Activated CD4-positive, alpha-beta T cell treated with anti-CD3 and anti-CD28 coated beads, Interleukin-2, amount 50 U/mL, for 16 hours (primary cell): ENCODE data around the gene MRPL9.

Source experiments
- DNase-seq: peaks from one replicate; pipeline ENCODE4 v3.0.0-alpha.2; 2020

MRPL9 gene

DNA sequence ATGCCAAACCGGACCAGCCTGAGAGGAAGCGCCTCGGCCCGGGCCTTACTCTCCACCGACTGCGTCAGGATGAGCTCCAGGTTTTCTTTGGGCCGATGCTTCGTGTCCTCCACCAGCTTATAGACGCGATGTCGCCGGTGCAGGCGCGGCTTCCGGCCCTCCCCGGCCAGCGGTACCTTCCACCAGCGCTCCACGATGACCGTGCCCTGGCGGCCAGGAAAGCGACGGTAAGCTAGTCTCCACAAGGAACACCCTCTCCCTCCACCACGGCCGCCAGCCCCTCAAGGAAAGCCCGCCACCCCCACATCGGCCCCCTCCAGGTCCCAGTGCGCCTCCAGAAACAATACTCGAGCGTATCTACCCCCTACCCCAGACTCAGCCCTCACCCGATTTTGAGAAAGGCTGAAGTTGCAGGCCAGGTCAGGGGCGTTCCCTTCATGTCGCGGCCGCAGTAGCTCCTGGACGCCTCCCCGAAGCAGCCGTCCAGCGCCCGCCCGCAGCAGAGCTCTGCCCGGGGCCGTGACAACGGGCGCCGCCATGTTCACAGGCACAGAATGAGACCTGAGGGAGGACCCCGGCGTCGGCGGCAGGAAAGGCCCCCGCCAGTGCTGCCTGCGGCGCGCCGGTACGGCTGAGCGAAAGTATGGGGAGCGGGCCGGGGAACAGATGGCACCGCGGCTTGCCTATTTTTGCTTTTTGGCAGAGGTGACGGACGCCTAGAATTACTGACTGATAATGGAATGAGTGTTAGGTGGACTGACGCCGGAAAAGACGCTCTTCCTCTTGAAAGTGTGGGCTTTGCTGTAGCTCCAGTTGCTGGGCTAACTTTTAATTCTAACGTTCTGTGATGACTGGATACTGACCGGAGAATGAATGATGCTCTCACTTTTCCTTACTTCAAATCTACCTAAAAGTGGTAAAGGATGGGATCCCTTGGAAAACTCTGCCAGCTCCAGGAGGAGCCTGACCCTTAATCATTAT lies at the start of gene MRPL9:
MRPL9 (minus strand) TSS at position 556 of the 981 bp plus-strand sequence; CDS start at position 539, 17 bp downstream.
- peak; percentile 93 for DNase-seq

DNA sequence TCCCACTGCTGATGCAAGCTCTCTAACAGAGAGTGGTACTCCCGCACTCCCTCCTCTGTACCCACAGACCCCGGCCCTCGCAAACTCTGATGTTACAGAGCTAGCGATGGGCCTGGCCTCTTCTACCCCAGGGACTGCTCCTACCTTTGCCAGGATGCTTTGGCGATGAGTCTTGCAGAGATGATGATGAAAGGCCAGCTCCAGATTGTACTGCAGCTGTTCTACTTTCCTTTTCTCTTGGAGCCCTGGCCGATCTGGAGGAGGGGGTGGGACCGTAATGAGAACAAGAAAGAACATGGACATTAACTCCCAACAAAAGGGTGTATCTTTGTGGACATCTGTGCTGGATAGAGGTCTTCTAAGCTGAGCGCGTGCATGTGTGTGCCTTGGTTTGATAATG lies 47.9 kb upstream of the MRPL9 start:
- no peak for DNase-seq

DNA sequence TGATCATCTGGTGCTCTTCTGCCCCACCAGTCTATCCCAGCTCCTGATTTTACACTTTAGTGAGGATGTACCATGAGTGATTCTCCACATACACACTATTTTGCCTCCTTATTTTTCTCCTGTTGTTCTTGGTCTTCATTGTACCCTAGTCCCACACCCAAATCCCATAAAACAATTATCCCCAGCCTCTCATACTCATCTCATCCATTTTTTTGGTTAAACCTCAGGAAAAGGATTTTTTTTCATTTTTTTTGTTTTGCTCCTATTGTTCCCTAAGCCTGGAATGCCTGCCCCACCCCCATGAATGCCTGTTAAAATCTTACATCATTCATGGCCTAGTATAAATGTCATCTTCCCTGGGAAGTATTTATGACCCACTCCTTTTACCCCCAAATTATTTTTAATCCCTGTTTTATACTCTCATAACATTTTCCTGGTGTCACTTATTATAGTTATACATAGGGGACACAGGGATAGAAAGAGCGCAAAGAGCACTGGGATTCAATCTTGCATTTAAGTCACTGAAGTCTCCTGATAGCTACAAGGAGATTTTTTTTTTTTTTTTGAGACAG lies 46.8 kb upstream of the MRPL9 start:
- no peak for DNase-seq

DNA sequence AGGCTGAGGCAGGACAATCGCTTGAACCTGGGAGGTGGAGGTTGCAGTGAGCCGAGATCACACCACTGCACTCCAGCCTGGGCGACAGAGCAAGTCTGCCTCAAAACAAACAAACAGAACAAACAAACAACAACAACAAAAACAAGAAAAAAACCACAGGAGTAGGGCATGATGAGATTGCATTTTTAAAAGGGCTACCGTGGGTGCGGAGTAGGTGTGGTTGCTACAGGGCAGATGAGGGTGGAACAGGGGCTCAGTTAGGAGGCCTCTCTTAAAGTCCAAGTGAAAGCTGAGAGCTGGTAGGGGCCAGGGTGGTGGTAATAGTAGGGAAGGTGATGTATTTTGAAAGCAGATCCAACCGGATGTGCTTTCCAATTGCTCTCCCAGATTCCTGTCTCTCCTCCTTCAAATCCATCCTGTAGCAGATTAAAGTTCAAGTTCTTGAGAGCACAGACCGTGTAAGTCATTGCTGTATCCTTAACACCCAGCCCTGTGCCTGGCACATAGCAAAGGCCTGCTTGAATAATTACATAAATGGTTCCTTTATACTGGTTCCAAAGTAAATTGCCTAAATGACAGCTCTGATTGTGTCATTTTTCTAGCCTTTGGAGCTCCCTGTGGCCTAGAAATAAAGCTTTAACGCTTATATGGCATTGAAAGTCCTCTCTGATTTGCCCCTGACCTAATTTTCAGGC lies 46.1 kb upstream of the MRPL9 start:
- no peak for DNase-seq

DNA sequence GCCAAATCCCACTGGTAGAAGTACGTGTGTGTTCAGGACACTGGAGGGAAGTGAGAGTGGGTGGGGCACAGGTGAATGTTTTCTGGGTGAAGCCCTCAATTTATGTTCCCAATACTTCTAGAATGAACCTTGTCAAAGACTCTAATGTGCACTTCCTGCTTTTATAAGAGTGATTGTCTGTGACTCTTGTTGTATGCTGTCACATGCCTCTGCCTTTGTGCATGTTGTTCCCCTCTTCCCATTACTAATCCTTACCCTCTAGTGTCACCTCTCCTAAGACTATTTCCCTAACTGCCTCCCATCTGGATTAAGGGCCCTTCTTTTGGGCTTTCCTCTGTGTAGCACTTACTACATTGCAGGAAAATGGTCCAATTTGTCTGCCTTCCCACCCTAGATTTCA lies 44.5 kb upstream of the MRPL9 start:
- DNase-seq: no peak

DNA sequence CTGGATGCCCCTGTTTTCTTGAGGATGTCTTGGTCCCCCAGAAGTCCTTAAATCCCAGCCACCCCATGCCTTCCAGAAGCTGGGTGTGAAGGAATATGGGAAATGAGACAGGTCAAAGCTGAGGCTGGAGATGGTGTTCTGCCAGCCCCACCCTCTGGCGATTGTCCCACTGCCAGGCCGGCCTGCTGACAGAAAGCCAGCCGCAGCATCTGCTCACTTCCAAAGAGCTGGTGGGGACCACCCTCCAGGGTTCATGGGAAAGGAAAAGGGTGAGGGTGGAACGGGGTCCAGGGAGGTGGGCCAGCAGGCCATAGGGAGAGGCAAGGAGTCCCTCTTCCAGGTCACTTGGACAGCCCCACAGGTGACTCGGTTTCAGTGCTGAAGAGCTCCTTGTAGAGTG lies 43.8 kb upstream of the MRPL9 start:
- no peak for DNase-seq

DNA sequence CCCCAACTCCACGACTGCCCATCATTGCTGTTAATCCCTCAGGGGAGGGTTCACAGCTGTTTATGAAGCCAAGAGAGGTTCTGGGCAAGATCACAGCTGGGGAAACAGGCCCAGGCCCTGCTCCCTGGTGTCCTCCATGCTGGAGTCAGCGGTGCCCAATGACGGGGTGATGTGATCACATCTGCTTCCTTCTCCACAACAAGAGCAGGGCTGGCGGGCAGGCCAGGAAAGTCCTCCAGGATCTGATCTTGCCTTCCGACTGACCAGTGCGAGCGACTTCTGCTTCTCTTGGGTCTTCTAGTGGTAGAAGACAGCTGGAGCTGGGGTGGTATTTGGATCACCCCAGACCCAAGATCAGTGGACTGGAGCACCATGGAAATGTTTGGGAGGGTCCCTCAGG lies 42.9 kb upstream of the MRPL9 start:
- no peak for DNase-seq

DNA sequence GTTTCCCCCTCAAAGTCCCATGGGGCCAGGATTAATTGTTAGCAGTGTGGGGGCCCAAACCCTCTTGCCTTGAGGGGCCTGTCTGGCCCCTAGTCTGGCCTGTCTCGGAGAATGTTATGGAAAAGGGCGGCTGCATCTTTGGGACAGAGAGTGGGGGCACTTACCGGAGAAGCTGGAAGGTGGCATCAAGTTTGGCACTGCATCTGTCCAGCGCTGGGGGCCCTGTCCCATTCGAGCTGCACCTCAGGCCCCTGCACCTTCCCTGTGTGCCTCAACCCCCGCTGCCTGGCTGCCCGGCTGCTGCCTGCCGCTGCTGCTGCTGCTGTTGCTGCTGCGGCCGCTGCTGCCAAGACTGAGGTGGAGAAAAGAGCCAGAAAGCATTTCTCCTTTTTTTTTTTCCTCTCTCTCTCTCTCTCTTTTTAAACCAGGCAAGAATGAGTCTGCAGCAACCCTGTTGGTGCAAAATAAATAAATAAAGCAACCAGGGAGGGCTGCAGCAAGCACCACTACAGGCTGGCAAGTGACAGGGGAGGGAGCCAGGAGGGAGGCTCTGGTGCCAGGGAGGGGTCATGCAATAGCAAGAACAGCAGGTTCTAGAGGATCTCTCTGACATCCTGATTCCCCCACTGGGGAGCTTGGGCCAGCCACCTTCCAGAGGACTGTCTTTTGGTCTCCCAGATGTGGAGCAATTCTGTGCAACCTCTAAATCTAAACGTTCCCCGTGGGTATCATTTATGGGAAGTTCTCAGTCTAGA lies 41.9 kb upstream of the MRPL9 start, which contains the start of gene LINGO4:
LINGO4 (minus strand) TSS at position 354 of the 755 bp plus-strand sequence. CDS start 2,715 bp downstream, outside the sequence.
- no peak for DNase-seq

DNA sequence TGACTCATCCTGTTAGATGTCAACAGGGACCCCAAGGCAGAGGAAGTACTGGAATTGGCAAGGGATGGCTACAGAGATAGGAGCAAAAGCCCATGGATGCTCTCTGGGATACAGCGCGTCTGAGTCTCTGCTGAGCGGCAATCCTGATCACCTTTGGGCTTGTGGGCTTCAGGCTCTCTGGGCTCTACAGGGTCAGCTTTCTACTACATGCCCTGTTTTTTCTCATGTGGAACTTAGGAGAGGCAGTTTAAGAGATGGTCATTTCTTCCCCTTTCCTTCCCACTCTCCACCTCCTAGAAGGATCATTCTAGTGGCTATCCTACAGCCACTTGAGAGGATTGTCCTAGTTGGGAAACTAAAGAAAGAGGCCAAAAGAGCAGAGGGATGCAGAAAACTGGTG lies 40.6 kb upstream of the MRPL9 start:
- no peak for DNase-seq

DNA sequence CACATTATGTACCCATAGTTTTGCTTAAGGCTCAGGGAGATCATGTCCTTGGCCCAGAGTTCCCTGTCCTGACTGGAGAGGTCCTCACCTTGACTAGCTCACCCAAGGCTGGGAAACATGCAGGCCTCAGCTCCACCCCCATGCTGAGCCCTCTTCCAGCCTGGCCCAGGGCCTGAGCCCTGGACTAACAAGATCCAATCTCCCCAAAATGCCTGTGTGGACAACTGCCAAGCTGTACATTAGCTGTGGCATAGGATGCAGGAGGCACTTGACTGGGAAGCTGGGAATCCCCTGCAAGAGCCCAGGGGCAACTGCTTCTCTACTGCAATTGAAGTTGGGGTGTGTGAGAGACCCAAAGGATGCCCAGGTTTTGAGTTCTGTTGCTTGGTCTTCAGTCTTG lies 39.9 kb upstream of the MRPL9 start:
- DNase-seq: no peak

DNA sequence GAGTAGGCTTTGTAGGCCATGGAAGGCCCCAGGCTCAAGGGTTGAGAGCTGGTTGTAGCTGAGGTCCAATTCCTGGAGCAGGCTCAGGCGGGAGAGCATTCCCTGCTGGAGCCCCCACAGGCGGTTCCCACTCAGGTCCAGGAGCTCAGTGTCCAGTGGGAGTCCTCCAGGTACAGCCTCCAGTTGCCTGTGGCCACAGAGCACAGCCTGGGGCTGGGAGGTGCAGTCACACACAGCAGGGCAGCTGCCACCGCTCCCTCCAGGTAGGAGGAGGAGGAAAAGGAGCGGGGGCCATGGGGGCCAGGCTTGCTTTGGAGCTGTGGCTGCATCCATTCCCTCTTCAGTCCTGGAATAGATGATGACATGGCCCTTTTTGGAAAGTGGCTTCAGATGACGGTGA lies 39.1 kb upstream of the MRPL9 start:
- no peak for DNase-seq

DNA sequence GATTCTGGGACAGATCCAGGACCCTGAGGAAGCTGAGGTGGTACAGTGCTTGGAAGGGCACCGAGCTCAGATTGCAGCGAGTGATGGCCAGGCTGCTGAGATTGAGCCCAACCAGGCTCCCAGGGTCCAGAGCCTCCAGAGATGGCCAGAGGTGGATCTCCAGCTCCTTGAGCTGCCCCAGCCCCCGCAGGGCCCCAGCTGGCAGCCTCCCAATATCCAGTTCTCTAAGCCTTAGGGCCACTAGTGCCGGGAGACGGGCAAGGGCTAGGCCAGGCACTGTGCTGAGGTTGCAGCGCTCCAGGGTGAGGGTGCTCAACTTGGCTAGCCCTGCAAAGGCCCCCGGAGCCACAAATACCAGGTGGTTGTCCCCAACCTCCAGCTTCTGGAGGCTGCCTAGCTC lies 38.5 kb upstream of the MRPL9 start:
- no peak for DNase-seq

DNA sequence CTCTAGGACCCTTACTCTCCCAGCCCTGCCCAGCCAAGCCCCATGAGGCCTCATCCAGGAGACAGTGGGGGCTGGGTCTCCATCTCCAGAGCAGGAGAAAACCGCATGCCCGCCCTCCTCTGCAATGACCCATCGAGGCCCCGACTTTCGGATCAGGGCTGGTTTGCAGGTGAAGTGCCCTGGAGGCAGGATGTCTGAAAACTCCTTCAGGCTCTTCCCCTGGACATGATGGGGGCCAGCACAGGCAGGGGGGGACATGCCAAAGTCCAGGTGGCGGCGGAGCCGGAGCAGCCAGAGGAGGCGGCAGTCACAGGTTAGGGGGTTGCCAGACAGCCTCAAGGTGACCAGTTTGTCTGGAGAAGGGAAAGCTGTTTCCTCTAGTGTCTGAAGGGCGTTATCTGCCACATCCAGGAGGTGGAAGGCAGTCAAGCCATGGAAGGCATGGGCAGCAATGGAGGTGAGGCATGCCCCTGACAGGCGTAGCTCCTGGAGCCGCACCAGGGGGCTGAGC lies 38.1 kb upstream of the MRPL9 start:
- no peak for DNase-seq

DNA sequence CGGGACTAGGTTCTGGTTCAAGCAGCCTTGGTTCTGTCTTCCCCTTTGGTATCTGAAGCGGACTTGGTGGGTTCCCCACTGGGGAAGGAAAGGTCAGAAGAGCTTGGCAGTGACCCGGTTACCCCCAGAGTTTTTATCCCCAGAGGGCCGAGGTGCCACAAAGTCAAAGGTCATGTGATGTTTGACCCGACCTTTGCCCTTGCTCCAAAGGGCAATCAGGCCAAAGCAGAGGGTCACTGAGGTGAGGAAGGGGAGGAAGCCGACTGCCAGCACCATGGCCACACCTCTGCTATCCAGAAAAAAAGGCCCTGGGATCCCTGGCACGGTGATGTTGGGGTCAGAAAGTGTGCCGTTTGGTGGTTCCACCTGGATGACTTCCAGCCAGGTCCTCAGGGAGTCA lies 37.5 kb upstream of the MRPL9 start:
- no peak for DNase-seq

DNA sequence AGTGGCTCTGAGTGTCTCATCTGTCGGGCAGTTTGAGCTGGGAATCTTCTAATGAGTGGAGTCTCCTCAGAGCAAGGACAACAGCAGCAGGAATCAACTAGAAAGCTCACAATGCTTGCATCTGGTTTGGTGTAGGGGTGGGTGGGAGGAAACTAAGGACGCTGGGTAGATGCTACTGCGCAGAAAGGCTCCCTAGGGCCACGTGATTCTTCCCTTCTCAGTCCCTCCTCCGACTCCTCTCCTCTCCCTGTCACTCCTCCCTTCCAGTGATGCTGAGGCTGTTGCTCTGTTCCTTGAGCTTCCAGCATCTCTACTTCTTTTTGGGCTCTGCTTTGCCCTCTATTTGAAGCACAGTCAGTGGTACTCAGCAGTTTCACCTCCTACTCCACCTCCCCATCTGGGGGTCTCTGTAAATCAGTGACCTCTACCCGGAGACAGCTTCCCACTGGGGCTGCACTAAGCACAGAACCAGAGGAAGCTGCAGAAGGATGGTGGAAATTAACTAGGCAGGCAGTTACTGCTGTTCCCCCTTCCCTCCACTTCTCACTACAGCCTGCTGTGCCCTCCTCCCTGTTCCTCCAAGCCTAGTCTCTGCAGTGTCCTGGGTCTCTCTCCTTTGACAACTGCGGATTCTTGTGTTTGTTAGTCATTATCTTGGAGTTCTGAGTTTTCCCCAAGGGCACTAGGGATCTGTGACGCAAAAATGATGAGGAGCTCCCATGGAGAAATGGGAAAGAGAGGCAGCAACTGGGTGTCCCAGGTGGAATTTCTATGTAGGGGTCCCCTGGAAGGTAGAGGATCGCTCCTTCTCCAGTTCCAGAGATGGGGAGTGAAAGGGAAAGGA lies 36.1 kb upstream of the MRPL9 start:
- DNase-seq: no peak

DNA sequence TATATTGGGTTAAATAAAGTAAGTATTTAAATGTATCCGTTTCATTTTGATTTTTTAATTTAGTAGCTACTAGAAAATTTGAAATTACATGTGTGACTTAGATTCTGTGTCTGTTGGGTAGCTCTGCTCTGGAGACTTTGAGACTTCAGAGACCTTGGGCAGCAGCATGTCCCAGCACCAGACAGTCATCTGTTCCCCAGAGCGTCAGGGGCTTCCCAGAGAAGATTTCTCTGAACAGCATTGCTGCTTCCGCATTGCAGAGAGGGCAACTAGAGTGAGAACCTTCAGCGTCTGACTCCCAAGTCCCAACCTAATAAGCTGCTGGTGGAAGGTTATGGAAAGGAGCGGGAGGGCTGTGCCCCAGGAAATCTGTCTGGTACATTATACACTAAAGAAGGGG lies 35.3 kb upstream of the MRPL9 start:
- no peak for DNase-seq

DNA sequence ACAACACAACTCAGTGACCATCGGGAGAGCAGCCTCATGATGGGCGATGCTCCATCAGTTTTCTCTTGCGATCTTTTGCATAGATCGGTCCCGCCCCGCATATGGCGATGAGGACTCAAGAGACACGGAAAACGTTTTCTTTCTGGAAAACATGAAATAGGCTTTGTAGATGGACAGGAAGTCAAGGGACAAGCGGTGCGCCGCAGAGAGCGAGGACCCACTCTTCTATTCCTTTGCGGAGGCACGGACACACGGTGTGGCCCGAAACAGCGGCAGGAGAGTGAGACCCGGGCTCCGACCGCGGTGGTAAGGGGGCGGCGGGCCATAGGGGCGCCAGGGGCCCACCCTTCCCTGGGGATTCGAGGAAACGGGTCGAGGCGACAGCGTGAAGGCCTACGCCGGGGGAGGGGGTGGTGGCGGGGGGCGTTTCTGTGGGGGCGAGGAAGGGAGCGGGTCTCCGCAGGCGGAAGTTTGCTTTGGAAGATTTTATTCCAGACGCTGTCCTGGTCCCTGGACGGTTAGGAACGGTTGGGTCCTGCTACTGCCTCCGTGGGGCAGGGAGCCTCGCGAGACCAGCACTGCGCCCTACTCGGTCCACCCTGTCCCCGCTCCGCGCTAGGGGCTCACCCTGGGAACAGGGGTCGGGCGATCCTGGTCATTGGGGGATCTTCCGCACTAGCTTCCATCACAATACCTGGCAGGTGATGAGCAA lies 27.8 kb upstream of the MRPL9 start:
- no peak for DNase-seq

DNA sequence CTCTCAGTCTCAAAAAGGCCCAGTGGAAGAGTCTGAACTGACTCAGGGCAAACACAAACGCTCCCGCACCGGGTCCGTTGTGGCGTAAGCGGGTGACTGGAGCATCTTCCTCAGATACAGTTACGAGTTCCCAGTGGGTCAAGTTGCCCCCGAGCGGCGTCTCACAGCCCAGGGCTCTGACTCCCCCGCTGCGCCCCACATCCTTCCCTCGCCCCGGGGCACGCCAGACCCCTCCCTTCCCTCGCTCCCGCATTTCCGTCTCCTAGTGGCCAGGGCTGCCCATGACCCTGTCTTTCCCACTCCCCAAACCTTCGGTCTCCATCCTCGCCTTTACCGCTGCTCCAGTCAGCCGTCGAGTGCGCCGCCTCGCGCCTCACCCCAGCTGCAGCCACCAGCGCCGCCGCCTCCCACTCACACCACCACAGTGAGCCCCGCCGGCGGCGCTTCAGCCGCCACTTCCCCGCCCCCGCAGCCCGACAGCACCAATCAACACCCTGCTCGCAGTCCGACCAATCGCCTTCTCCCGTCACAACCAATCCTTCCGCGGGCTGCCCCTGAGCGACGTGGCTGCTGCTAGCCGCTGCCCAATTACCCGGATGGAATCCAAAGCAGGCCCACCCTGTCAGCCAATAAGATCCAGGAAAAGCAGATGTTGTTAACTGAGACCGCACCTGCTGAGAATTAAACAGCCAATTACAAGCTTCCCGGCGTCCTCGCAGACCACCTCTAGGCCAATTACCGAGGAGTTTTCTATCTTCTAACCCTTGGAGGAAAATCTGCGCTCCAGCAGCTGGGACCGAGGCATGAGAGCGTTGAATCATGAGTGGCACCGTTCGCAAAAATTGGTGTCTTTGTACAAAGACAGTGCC lies 27.0 kb upstream of the MRPL9 start, which contains the start of gene TDRKH:
TDRKH (minus strand) TSS at position 430 of the 869 bp plus-strand sequence. CDS start 7,478 bp downstream, outside the sequence.
- peak; percentile 100 for DNase-seq

DNA sequence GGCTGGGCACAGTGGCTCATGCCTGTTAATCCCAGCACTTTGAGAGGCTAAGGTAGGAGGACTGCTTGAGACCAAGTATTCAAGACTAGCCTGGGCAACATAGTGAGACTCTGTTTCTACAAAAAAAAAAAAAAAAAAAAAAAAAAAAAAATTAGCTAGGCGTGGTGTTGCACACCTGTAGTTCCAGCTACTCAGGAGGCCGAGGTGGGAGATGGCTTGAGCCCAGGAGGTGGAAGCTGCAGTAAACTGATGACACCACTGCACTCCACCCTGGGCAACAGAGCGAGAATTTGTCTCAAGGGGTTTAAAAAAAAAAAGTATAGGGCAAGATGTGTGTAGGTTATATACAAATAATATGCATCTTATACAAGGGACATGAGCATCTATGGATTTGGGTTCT lies 24.4 kb upstream of the MRPL9 start:
- DNase-seq: no peak

DNA sequence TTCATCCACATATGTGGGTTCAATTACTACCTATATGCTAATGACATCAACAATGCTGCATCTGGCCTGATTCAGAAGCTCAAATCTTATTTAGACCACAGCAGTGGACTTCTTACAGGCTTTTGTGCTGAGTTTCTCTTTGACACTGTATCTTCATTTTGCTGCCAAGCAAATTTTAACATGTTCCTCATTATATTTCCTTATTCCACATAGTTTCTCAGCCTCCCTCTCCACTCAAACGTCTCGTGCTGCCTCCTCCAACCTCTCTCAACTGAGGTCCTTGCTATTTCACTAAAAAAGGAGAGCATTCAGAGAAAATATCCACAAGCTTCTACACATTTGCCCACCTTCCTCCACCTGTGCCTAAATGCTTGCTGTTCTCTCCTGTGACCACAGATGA lies 20.5 kb upstream of the MRPL9 start:
- no peak for DNase-seq
